HepG2 (cell line): ENCODE results near the gene NAV1. TPM values are rescaled to one million over a fixed set of nuclear protein-coding genes. Genes with fewer than 3 reads are reported as not detected.

Source experiments
- ATAC-seq: fragments of 200-7000 bp; cut with Tn5 transposase; 3 replicates; pipeline ENCODE4 v1.9.1; 2020; ENCODE audit warnings: mild to moderate bottlenecking, moderate library complexity
- BruUV-seq: library from RNA; stranded (reverse); fragments of 400-500 nt; replicated peaks from 2 replicates; lab custom pipeline; 2021; lab: Mats Ljungman, UMichigan
- CTCF ChIA-PET: fragments of 300-600 bp; formaldehyde crosslinking; extraction: SDS; loops from one replicate; lab custom pipeline; 2021; ENCODE audit warnings: low total read pairs, inconsistent platforms, low intra/inter-chr PET ratio; lab: Yijun Ruan, JAX
- POLR2A ChIA-PET: fragments of 350-600 bp; sonication (Branson Sonifier 250); formaldehyde crosslinking; loops from one replicate; lab custom pipeline; 2020; ENCODE audit warnings: antibody characterized with exemption, inconsistent platforms; lab: Yijun Ruan, JAX
- DNase-seq: peaks from one replicate; pipeline ENCODE4 v3.0.0-alpha.2; 2015; ENCODE audit warnings: low spot score
- FAIRE-seq: peaks from 3 replicates; lab custom pipeline; 2011; peaks lifted over from hg19 to GRCh38; lab: Jason Lieb, UNC
- H2AFZ ChIP-seq: one replicate; pipeline ENCODE4 v1.6.1; 2011; ENCODE audit warnings: low read length, inconsistent platforms
- H3K27ac ChIP-seq: fragments of 300-600 bp; 3 replicates; pipeline ENCODE4 v1.8.0; 2011; ENCODE audit warnings: mixed run types, mild to moderate bottlenecking, mixed read lengths, low read length, inconsistent platforms; ENCODE audit not compliant: insufficient read depth; ENCODE audit errors: extremely low read length
- H3K27me3 ChIP-seq, 2 experiments: fragments of 200-600 bp in 1 of 2; 2 replicates in 1 of 2; 3 replicates in 1 of 2; pipeline versions ENCODE4 v1.6.0 to v1.8.0; 2011; ENCODE audit warnings: low read length in 2 of 2, mild to moderate bottlenecking in 2 of 2, moderate library complexity in 2 of 2, inconsistent platforms in 1 of 2; ENCODE audit not compliant: insufficient read depth in 2 of 2, control insufficient read depth in 1 of 2
- H3K36me3 ChIP-seq, 2 experiments: fragments of 200-600 bp in 1 of 2; replicated peaks in 1 of 2; 2 replicates in 1 of 2; 3 replicates in 1 of 2; pipeline versions ENCODE4 v1.5.1 to v1.8.0; 2011; ENCODE audit warnings: low read length in 2 of 2, inconsistent platforms in 1 of 2; ENCODE audit not compliant: insufficient read depth in 2 of 2, control insufficient read depth in 1 of 2
- H3K4me1 ChIP-seq: 2 replicates; pipeline ENCODE4 v1.5.1; 2012; ENCODE audit warnings: low read length, inconsistent platforms; ENCODE audit not compliant: insufficient read depth
- H3K4me2 ChIP-seq: 2 replicates; pipeline ENCODE4 v1.6.0; 2011; ENCODE audit warnings: low read depth, low read length, inconsistent platforms
- H3K4me3 ChIP-seq, 3 experiments: fragments of 200-600 bp in 1 of 3; sonication (generic), shearing (Covaris generic) in 1 of 3; replicated peaks in 1 of 3; 2 replicates each; pipeline ENCODE4 v1.5.1; 2011 to 2016; ENCODE audit warnings: low read length in 3 of 3, inconsistent platforms in 2 of 3, low read depth in 2 of 3, mild to moderate bottlenecking in 2 of 3, control low read depth in 1 of 3, mixed read lengths in 1 of 3; ENCODE audit not compliant: insufficient read depth in 1 of 3
- H3K79me2 ChIP-seq: one replicate; pipeline ENCODE4 v1.6.1; 2011; ENCODE audit warnings: low read length, inconsistent platforms; ENCODE audit not compliant: insufficient read depth
- H3K9ac ChIP-seq: 2 replicates; pipeline ENCODE4 v1.6.0; 2011; ENCODE audit warnings: mild to moderate bottlenecking, low read depth, low read length, inconsistent platforms; ENCODE audit not compliant: insufficient read depth
- H3K9me3 ChIP-seq: 2 replicates; pipeline ENCODE4 v1.5.1; 2012; ENCODE audit warnings: mild to moderate bottlenecking, low read length
- H4K20me1 ChIP-seq: 2 replicates; pipeline ENCODE4 v1.6.0; 2011; ENCODE audit warnings: inconsistent platforms, mild to moderate bottlenecking, low read length, moderate library complexity; ENCODE audit not compliant: insufficient read depth
- HNRNPLL ChIP-seq: fragments of 200-400 bp; formaldehyde crosslinking; IDR thresholded peaks from 2 replicates; pipeline ENCODE4 v1.6.1; 2017; ENCODE audit warnings: mild to moderate bottlenecking, low read depth, low read length; ENCODE audit not compliant: poor library complexity, severe bottlenecking
- IKZF4 ChIP-seq: sonication (generic); formaldehyde crosslinking; IDR thresholded peaks from 2 replicates; pipeline ENCODE4 v1.5.1; 2020; ENCODE audit warnings: borderline replicate concordance, mild to moderate bottlenecking, low read depth, missing genetic modification reagents; ENCODE audit errors: not compliant biosample characterization
- NFYC ChIP-seq: IDR thresholded peaks from 2 replicates; pipeline ENCODE4 v1.6.1; 2016; ENCODE audit warnings: missing genetic modification reagents, missing compliant biosample characterization
- PPARG ChIP-seq: conservative IDR thresholded peaks from 2 replicates; pipeline ENCODE4 v1.6.1; 2016; ENCODE audit warnings: missing biosample characterization, missing genetic modification reagents
- TBX3 ChIP-seq: fragments of 450-650 bp; IDR thresholded peaks from 2 replicates; pipeline ENCODE4 v1.6.1; 2017; ENCODE audit warnings: antibody characterized with exemption, mild to moderate bottlenecking, inconsistent platforms, borderline replicate concordance
- ZBTB34 ChIP-seq: sonication (generic); formaldehyde crosslinking; IDR thresholded peaks from 2 replicates; pipeline ENCODE4 v1.8.0; 2022; ENCODE audit warnings: mild to moderate bottlenecking, missing genetic modification reagents
- ZNF326 ChIP-seq: sonication (generic); formaldehyde crosslinking; IDR thresholded peaks from 2 replicates; pipeline ENCODE4 v1.4.0; 2020; ENCODE audit warnings: missing genetic modification reagents, borderline replicate concordance
- ZNF329 ChIP-seq: sonication (generic); formaldehyde crosslinking; IDR thresholded peaks from 2 replicates; pipeline ENCODE4 v1.9.0; 2021; ENCODE audit warnings: low read depth, mild to moderate bottlenecking, missing genetic modification reagents
- ZNF589 ChIP-seq: sonication (generic); formaldehyde crosslinking; conservative IDR thresholded peaks from 2 replicates; pipeline ENCODE4 v1.8.0; 2022; ENCODE audit warnings: mild to moderate bottlenecking, moderate library complexity, missing genetic modification reagents
- ZNF772 ChIP-seq: sonication (generic); formaldehyde crosslinking; IDR thresholded peaks from 2 replicates; pipeline ENCODE4 v1.5.0; 2020; ENCODE audit warnings: mild to moderate bottlenecking, missing genetic modification reagents
- ZNF776 ChIP-seq: sonication (generic); formaldehyde crosslinking; IDR thresholded peaks from 2 replicates; pipeline ENCODE4 v1.4.0; 2020; ENCODE audit warnings: mild to moderate bottlenecking, missing genetic modification reagents
- ZSCAN25 ChIP-seq: sonication (generic); formaldehyde crosslinking; IDR thresholded peaks from 2 replicates; pipeline ENCODE4 v1.8.0; 2022; ENCODE audit warnings: mild to moderate bottlenecking, missing genetic modification reagents
- WGBS: methylation state at CpG from one replicate; pipeline ENCODE4 v1.1.6; 2017; ENCODE audit warnings: low lambda C conversion rate; 5-methylcytosine and 5-hydroxymethylcytosine counted together
- in situ Hi-C: cut with HindIII; loops from 2 replicates; pipeline ENCODE4 v1.10.0; 2017; ENCODE audit warnings: low pct_unique_long_range_greater_than_20kb; ENCODE audit not compliant: extremely low pct_ligation_motif_present
- intact Hi-C: fragments of 100-400 bp; cut with micrococcal nuclease; formaldehyde crosslinking; loops from one replicate; pipeline ENCODE4 v1.10.0; 2022; ENCODE audit not compliant: unreplicated experiment
- polyA plus RNA-seq, 8 experiments: library from polyadenylated mRNA; depleted of rRNA in 3 of 8; stranded (reverse) in 7 of 8; unstranded in 1 of 8; fragments of >200 nt; fragmentation: Illumina TruSeq in 4 of 8; extraction: Trizol in 4 of 8; gene quantifications; 2 replicates each; pipeline versions ENCODE4 v1.2.1 to v1.2.3, GENCODE V29; 2011 to 2016; ENCODE audit warnings: low read depth in 4 of 8, missing spikeins in 1 of 8, mixed read lengths in 1 of 8; ENCODE audit not compliant: insufficient read depth in 1 of 8
- total RNA-seq, 5 experiments: library from RNA; depleted of rRNA; stranded (reverse); fragments of >200 nt; fragmentation: Illumina TruSeq; extraction: Trizol; gene quantifications; 2 replicates each; pipeline ENCODE4 v1.2.3, GENCODE V29; 2016; ENCODE audit warnings: low read depth in 1 of 5

The NAV1 gene
- total and polyA plus RNA-seq, 2 of the 13 experiments (the other 11 are each of a cell fraction or from before 2014, with no cell fraction given), result not detected

GRCh38 chr1:201502511-201502857 lies 36.4 kb upstream of the NAV1 start:
- H3K4me1 ChIP-seq, result peaks cover 82% of the 10 kb centered on the region
- no TSS peak for BruUV-seq
- DNase-seq, result no peak
- in situ Hi-C loops (no loop called here), intact Hi-C loops (no loop called here)
- H3K9ac ChIP-seq, result no peak overlapping the region
- no peaks in the 10 kb centered on the region for H4K20me1 ChIP-seq
- no peak for ATAC-seq
- no peak overlapping the region for H2AFZ ChIP-seq
- no peaks in the 10 kb centered on the region for H3K36me3 ChIP-seq
- 92% methylated on average over 1 of the region's 3 CpGs for WGBS
- no peaks in the 10 kb centered on the region for H3K9me3 ChIP-seq
- H3K4me3 ChIP-seq, result no peak overlapping the region
- TF ChIP-seq IKZF4 (no peak), ZNF589 (CRISPR knock-in tag) (no peak), HNRNPLL (no peak), ZBTB34 (no peak), ZNF776 (CRISPR knock-in tag) (no peak), ZSCAN25 (no peak), TBX3 (no peak), PPARG (no peak), ZNF329 (CRISPR knock-in tag) (no peak), NFYC (no peak), ZNF326 (CRISPR knock-in tag) (no peak), ZNF772 (CRISPR knock-in tag) (no peak)
- H3K27me3 ChIP-seq, result no peaks in the 10 kb centered on the region; a peak in 1 of 5 replicates
- peak overlapping the region; percentile 43 for H3K27ac ChIP-seq
- ChIA-PET CTCF (interaction anchor here (1.6 kb wide), 1 partner anchor 10 kb away, joined by 7 read pairs; no protein-coding TSS in a partner anchor), POLR2A (interaction anchor here (0.8 to 3.2 kb wide), 8 partner anchors 8 to 34 kb away, joined by 3 to 17 read pairs (median 6); partner anchors contain the start of gene PHLDA3)
- no peaks in the 10 kb centered on the region for H3K79me2 ChIP-seq
- FAIRE-seq, result no peak
- peak overlapping the region; percentile 36 for H3K4me2 ChIP-seq
